ENCODE results near the gene MTFP1. TPM values are rescaled to one million over a fixed set of nuclear protein-coding genes. Genes with fewer than 3 reads are reported as not detected.
"Not testable (repeated sequence)": the region's sequence is repeated elsewhere in the genome, so short reads cannot be mapped to it uniquely, and the experiment has no call there.

The MTFP1 gene
- total RNA-seq, 1 experiment from 2014 or later: 117 TPM

- Histone ChIP-seq H3K27me3 (ENCODE audit: control insufficient read depth, insufficient read depth, low read length) (peaks cover 20% of the 10 kb centered on the region), H3K36me3 (replicated peaks; ENCODE audit: control insufficient read depth, insufficient read depth, low read length) (no peaks in the 10 kb centered on the region), H3K4me3 (ENCODE audit: insufficient read depth, low read depth, low read length) (peak overlapping the region; percentile 66)
- peak; percentile 58 for DNase-seq
These were observed 27.6 kb upstream of the MTFP1 start for GRCh38 chr22:30397656-30398635.

GRCh38 chr22:30398685-30399680 is 26.6 kb upstream of the MTFP1 start:
- Histone ChIP-seq H3K36me3 (replicated peaks; ENCODE audit: control insufficient read depth, insufficient read depth, low read length) (no peaks in the 10 kb centered on the region), H3K4me3 (ENCODE audit: insufficient read depth, low read depth, low read length) (no peak overlapping the region), H3K27me3 (ENCODE audit: control insufficient read depth, insufficient read depth, low read length) (peaks cover 20% of the 10 kb centered on the region)
- peak; percentile 36 for DNase-seq

- no peak overlapping the region for H3K4me3 ChIP-seq (ENCODE audit: insufficient read depth, low read depth, low read length)
- DNase-seq: no peak
- peaks cover 20% of the 10 kb centered on the region for H3K27me3 ChIP-seq (ENCODE audit: control insufficient read depth, insufficient read depth, low read length)
- no peaks in the 10 kb centered on the region for H3K36me3 ChIP-seq (replicated peaks; ENCODE audit: control insufficient read depth, insufficient read depth, low read length)
These were observed 25.9 kb upstream of the MTFP1 start for GRCh38 chr22:30399718-30400117.

DNA sequence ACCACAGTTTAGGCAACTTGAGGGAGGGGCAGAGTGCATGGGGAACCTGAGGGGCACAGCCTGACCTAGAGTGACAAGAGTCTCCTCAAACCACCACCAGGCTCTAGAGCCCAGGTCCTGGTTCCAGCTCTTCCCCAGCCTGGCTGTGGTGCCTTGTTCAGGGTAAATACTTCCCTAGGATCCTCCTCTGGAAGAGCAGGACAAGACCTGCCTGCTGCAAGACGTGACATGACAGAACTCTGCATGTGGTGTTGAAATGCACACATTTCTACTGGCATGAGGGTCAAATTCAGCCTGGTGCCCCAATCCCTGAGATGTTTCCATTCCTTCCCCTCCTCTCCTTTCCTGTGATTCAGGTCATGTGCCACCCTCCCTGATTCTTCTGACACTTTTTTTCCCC is 25.4 kb upstream of the MTFP1 start:
- H3K4me3 ChIP-seq (ENCODE audit: insufficient read depth, low read depth, low read length): no peak overlapping the region
- H3K27me3 ChIP-seq (ENCODE audit: control insufficient read depth, insufficient read depth, low read length): peaks cover 20% of the 10 kb centered on the region
- peak; percentile 15 for DNase-seq
- H3K36me3 ChIP-seq (replicated peaks; ENCODE audit: control insufficient read depth, insufficient read depth, low read length): no peaks in the 10 kb centered on the region

DNA sequence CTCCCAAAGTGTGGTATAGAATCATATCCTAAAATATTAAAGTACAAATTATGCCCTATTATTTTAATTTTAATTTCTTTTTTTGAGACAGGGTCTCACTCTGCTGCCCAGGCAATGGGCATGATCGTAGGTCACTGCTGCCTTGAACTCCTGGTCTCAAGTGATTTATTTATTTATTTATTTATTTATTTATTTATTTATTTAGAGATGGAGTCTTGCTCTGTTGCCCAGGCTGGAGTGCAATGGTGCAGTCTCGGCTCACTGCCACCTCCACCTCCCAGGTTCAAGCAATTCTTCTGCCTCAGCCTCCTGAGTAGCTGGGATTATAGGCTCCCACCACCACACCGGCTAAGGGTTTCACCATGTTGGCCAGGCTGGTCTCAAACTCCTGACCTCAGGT is 24.5 kb upstream of the MTFP1 start:
- DNase-seq; H3K36me3 ChIP-seq (replicated peaks; ENCODE audit: control insufficient read depth, insufficient read depth, low read length); H3K4me3 ChIP-seq (ENCODE audit: insufficient read depth, low read depth, low read length): not testable (repeated sequence)
- H3K27me3 ChIP-seq (ENCODE audit: control insufficient read depth, insufficient read depth, low read length): peaks cover 17% of the 10 kb centered on the region

DNA sequence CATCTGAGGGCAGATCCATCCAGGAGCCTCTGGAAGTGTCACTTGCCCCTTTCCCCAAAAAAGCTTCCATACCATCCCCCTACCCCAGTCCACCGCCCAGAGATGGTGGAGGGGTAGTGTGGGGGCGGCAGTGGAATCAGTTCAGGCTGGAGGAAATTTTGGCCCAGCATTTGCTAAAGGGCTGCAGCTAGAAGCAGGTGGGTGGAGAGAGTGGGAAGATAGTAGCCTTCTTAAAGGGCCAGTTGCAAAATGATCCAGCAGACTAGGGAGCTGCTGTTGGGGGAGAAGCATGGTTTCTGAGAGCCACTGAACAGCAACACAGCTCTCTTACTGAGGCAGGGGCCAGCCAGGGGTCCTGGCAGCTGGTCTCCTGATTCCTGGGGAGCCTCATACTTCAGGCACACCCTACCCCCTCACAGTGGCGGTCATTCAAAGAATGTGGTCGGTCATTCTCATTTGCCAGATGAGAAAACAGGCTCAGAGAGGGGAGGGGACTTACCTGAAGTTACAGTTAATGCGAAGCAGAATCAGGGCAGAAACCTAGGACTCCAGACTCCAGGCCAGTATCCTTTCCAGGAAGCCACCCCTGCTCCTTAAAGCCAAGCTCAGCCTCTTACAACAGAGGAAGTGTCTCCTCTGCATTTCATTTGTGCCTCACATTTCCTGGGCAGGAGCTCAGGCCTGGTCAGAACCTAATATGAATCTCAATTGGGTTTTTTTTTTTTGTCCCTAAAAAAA is 23.4 kb upstream of the MTFP1 start:
- DNase-seq: peak; percentile 73
- peaks cover 2% of the 10 kb centered on the region for H3K36me3 ChIP-seq (replicated peaks; ENCODE audit: control insufficient read depth, insufficient read depth, low read length)
- H3K27me3 ChIP-seq (ENCODE audit: control insufficient read depth, insufficient read depth, low read length): peaks cover 12% of the 10 kb centered on the region
- H3K4me3 ChIP-seq (ENCODE audit: insufficient read depth, low read depth, low read length): no peak overlapping the region

DNA sequence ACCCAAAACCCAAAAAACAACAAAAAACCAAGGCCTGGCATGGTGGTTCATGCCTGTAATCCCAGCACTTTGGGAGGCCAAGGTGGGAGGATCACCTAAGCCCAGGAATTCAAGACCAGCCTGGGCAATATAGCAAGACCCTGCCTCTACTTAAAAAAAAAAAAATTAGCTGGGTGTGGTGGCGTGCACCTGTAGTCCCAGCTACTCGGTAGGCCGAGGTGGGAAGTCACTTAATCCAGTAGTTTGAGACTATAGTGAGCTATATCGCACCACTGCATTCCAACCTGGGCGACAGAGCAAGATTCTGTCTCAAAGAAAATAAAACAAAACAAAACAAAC is 22.8 kb upstream of the MTFP1 start:
- not testable (repeated sequence) for DNase-seq; H3K36me3 ChIP-seq (replicated peaks; ENCODE audit: control insufficient read depth, insufficient read depth, low read length); H3K4me3 ChIP-seq (ENCODE audit: insufficient read depth, low read depth, low read length); H3K27me3 ChIP-seq (ENCODE audit: control insufficient read depth, insufficient read depth, low read length)

GRCh38 chr22:30404307-30404706 is 21.3 kb upstream of the MTFP1 start:
- no peak for DNase-seq
- H3K36me3 ChIP-seq (replicated peaks; ENCODE audit: control insufficient read depth, insufficient read depth, low read length): peaks cover 5% of the 10 kb centered on the region
- H3K27me3 ChIP-seq (ENCODE audit: control insufficient read depth, insufficient read depth, low read length): no peaks in the 10 kb centered on the region
- H3K4me3 ChIP-seq (ENCODE audit: insufficient read depth, low read depth, low read length): no peak overlapping the region

DNA sequence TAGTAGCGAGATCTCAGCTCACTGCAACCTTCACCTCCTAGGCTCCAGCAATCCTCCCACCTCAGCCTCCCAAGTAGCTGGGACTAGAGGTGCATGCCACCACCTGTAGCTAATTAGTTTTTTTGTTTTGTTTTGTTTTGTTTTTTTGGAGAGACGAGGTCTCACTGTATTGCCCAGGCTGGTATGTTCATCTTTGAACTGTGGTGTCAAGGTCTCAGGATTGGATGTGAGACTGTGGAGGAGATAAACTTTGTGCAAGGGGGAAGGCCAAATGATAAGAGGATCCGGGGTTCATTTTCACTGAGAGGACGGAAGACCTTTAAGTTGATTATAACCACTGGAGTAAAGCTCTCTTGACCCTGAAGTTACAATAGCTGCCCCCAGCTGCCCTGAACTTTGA is 19.8 kb upstream of the MTFP1 start:
- Histone ChIP-seq H3K4me3 (ENCODE audit: insufficient read depth, low read depth, low read length) (no peak overlapping the region), H3K36me3 (replicated peaks; ENCODE audit: control insufficient read depth, insufficient read depth, low read length) (peaks cover 6% of the 10 kb centered on the region), H3K27me3 (ENCODE audit: control insufficient read depth, insufficient read depth, low read length) (no peaks in the 10 kb centered on the region)
- DNase-seq: no peak

DNA sequence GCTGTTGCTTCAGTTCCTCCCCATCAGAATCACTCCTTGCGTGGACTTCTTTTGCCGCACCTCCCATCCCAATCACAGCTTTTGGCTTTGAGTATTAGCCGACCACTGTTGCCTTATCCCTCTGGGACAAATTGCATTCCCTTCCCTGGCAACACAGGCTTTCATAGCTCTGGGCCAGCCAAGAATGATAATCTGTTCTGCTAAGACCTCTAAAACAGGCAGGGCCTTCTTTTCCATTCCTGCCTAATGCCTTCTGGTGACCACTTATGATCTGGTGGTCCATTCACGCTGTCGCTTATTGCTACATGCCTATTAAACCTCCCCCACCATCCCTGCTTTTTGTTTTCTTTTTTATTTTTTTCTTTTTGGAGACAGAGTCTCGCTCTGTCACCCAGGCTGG is 19.2 kb upstream of the MTFP1 start:
- DNase-seq: no peak
- H3K4me3 ChIP-seq (ENCODE audit: insufficient read depth, low read depth, low read length): no peak overlapping the region
- H3K36me3 ChIP-seq (replicated peaks; ENCODE audit: control insufficient read depth, insufficient read depth, low read length): peaks cover 6% of the 10 kb centered on the region

GRCh38 chr22:30408388-30409102 is 17.0 kb upstream of the MTFP1 start:
- H3K36me3 ChIP-seq (replicated peaks; ENCODE audit: control insufficient read depth, insufficient read depth, low read length): peaks cover 7% of the 10 kb centered on the region
- no peak for DNase-seq

More for the DNA sequence above, 19.2 kb upstream of the MTFP1 start:
- H3K27me3 ChIP-seq (ENCODE audit: control insufficient read depth, insufficient read depth, low read length): no peaks in the 10 kb centered on the region

DNA sequence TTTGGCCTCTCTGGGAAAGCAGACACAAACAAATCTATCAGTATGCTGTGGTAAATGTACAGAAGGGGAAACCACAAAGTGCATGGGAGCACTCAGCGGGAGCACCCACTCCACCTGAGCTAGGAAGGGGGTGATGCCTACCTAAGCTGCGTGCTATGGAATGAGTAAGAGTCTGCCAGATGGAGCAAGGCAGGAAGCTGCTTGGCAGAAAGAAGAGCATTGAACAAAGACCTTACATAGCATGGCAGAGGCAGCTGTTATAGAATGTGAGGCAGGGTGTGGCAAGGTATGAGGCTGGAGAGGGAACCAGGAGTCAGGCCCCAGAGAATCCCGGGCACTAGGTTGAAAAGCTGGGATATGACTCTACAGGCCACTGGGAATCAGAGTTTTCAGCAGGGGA is 13.8 kb upstream of the MTFP1 start:
- no peaks in the 10 kb centered on the region for H3K27me3 ChIP-seq (ENCODE audit: control insufficient read depth, insufficient read depth, low read length)
- H3K36me3 ChIP-seq (replicated peaks; ENCODE audit: control insufficient read depth, insufficient read depth, low read length): peaks cover 10% of the 10 kb centered on the region
- H3K4me3 ChIP-seq (ENCODE audit: insufficient read depth, low read depth, low read length): no peak overlapping the region
- DNase-seq: no peak

More at GRCh38 chr22:30408388-30409102, 17.0 kb upstream of the MTFP1 start:
- H3K27me3 ChIP-seq (ENCODE audit: control insufficient read depth, insufficient read depth, low read length): no peaks in the 10 kb centered on the region
- H3K4me3 ChIP-seq (ENCODE audit: insufficient read depth, low read depth, low read length): no peak overlapping the region

DNA sequence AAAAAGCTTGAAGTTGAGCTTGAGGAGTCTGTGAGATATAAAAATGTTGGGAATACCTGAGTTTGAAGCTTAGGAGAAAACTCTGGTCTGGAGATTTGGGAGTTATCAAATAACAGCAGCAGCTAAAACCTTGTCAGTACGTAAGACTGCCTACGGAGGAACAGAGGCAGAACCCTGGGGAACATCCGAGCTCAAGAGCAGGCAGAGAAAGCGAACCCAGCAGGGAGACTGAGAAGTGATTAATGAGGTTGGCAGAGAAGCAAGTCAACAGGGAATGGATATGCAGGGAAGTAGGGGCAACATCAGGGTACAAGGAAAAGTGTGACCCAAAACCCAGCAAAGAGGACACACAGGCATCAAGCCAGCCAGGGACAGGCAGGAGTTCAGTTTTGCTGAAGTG is 12.6 kb upstream of the MTFP1 start:
- Histone ChIP-seq H3K27me3 (ENCODE audit: control insufficient read depth, insufficient read depth, low read length) (no peaks in the 10 kb centered on the region), H3K36me3 (replicated peaks; ENCODE audit: control insufficient read depth, insufficient read depth, low read length) (peaks cover 8% of the 10 kb centered on the region)

More for the DNA sequence above, 12.6 kb upstream of the MTFP1 start:
- no peak overlapping the region for H3K4me3 ChIP-seq (ENCODE audit: insufficient read depth, low read depth, low read length)
- DNase-seq: no peak
